Type B pancreatic cell (in vitro differentiated cells): Measurements from ENCODE around the gene GATB. TPM values are rescaled to one million over a fixed set of nuclear protein-coding genes. Genes with fewer than 3 reads are reported as not detected.
A peak's percentile ranks its signal among the peaks of the same experiment; 100 is the strongest.

Source experiments
- DNase-seq: peaks from one replicate; pipeline ENCODE4 v3.0.0; 2021; ENCODE audit warnings: mixed read lengths; ENCODE audit not compliant: unreplicated experiment; ENCODE audit errors: extremely low spot score
- H3K27ac Mint-ChIP-seq: 2 replicates; pipeline ENCODE4 v1.8.0; 2021; ENCODE audit warnings: mild to moderate bottlenecking, mixed read lengths
- H3K27me3 Mint-ChIP-seq: 2 replicates; pipeline ENCODE4 v1.8.0; 2021; ENCODE audit warnings: mixed read lengths
- H3K36me3 Mint-ChIP-seq: 2 replicates; pipeline ENCODE4 v1.8.0; 2021; ENCODE audit warnings: mixed read lengths
- H3K4me1 Mint-ChIP-seq: one replicate; pipeline ENCODE4 v1.8.0; 2021; ENCODE audit warnings: mixed read lengths; ENCODE audit not compliant: unreplicated experiment
- H3K4me3 Mint-ChIP-seq: 2 replicates; pipeline ENCODE4 v1.8.0; 2021; ENCODE audit warnings: mild to moderate bottlenecking, mixed read lengths
- H3K9me3 Mint-ChIP-seq: 2 replicates; pipeline ENCODE4 v1.8.0; 2021; ENCODE audit warnings: mixed read lengths
- total RNA-seq: library from RNA; stranded (reverse); gene quantifications from 2 replicates; pipeline ENCODE4 v1.2.1, GENCODE V29; 2021; ENCODE audit warnings: low replicate concordance
- TF ChIP-seq, protein P1 (sequence below): fragments of 200-600 bp; sonication (generic); conservative IDR thresholded peaks from 2 replicates; pipeline ENCODE4 v1.5.0; 2021; ENCODE audit warnings: antibody characterized with exemption, mild to moderate bottlenecking

Gene GATB
- total RNA-seq, 1 donor from 2014 or later: 22.9 TPM

DNA sequence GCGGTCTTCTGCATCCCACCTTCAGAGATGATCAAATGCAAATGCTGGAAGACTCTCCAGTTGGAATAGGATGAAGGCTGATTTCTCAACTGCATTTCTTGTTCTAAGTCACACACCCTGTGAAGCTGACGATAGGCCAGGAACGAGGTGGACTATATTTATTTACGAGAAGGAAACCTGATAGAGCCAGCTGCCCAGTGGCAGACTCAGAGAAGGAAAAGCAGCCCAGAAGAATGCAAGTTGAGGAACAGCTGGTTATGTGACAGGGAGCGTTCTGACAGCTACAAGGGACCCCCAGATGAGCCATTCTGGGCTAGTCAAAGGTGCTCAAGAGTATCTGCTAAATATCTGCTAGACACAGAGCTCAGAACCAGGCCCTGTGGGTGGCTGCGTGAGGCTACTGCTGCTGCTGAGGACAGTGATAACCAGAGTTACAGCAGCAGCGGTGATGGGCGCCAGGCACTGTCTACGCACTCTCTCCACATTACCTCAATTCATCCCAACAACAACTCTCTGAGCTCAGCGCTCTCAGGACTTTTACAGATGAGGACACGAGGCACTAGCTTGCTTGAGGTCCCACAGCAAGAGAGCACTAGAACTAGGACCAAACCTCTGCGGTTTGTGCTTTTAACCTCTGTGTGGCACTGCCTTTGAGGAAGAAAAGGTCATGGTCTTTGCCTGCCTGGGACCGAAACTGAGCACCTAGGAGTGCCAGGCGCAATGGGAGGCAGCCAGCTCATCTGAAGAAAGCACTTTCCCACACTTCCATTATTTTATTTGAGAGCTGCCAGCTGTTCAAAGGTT is 69.0 kb downstream of the GATB start:
- H3K27ac Mint-ChIP-seq: no peak overlapping the region
- peaks cover 16% of the 10 kb centered on the region for H3K36me3 Mint-ChIP-seq
- no peaks in the 10 kb centered on the region for H3K9me3 Mint-ChIP-seq
- no peak overlapping the region for H3K4me3 Mint-ChIP-seq
- no peak for DNase-seq
- H3K4me1 Mint-ChIP-seq: peaks cover 36% of the 10 kb centered on the region
- H3K27me3 Mint-ChIP-seq: peaks cover 2% of the 10 kb centered on the region
- TF ChIP-seq, protein P1, sequence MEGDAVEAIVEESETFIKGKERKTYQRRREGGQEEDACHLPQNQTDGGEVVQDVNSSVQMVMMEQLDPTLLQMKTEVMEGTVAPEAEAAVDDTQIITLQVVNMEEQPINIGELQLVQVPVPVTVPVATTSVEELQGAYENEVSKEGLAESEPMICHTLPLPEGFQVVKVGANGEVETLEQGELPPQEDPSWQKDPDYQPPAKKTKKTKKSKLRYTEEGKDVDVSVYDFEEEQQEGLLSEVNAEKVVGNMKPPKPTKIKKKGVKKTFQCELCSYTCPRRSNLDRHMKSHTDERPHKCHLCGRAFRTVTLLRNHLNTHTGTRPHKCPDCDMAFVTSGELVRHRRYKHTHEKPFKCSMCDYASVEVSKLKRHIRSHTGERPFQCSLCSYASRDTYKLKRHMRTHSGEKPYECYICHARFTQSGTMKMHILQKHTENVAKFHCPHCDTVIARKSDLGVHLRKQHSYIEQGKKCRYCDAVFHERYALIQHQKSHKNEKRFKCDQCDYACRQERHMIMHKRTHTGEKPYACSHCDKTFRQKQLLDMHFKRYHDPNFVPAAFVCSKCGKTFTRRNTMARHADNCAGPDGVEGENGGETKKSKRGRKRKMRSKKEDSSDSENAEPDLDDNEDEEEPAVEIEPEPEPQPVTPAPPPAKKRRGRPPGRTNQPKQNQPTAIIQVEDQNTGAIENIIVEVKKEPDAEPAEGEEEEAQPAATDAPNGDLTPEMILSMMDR: no peak

DNA sequence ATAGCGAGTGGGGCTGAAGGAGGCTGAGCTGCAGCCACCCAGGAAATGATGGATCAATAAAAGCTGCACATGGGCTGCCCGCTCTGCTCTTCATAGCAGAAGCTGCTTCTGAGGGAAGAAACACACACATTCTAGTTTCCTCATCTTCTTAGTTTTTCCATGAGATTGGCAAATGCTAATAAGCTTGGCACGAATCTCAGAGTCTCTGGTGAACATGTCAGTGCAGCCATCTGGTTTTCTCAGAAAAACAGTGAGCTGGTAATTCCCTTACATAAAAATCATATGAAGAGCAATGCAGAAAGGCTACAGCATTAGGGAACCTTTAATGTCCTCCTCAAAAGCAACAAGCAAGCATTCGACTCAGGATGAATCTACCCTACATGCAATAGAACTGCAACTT is 69.9 kb downstream of the GATB start:
- Mint-ChIP-seq H3K4me3 (no peak overlapping the region), H3K27ac (no peak overlapping the region), H3K36me3 (peaks cover 14% of the 10 kb centered on the region), H3K9me3 (no peaks in the 10 kb centered on the region), H3K27me3 (peaks cover 2% of the 10 kb centered on the region), H3K4me1 (peaks cover 39% of the 10 kb centered on the region)
- no peak for DNase-seq
- TF ChIP-seq, protein P1: no peak

DNA sequence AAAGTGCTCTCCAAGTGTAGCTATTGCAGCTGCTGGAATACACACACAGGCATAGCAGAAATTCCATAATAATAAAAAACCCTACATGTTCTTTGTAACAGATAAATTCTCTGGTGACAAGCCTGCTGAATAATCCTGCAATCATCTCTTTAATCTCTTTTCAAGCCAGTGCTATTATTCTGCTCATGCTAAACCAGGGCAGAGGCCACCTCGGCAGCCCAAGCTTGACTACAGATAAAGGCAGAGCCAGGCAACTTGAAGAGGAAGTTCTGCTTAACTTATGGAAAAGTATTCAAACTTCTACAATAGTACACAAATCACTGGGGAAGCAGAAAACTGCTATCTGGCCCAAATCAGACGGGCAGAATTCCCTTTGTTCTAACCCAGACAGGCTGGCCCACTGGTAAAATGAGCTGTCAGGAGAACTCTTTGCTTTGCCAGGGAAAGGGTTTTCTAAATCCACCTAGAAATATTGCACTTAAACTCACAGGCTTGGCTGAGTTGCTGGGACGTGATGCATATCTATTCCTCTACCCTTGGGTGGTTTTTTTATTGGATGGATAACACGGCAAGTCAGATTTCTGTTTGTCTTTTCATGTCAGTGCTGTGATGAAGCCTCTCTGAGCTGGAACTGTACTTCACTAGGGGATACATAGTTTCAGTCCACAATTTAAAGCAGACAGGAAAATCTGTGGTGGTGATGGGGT is 70.5 kb downstream of the GATB start:
- H3K27me3 Mint-ChIP-seq: peaks cover 2% of the 10 kb centered on the region
- peaks cover 39% of the 10 kb centered on the region for H3K4me1 Mint-ChIP-seq
- TF ChIP-seq, protein P1: no peak
- H3K27ac Mint-ChIP-seq: peak overlapping the region; percentile 56
- DNase-seq: no peak
- no peak overlapping the region for H3K4me3 Mint-ChIP-seq
- H3K9me3 Mint-ChIP-seq: no peaks in the 10 kb centered on the region
- peaks cover 14% of the 10 kb centered on the region for H3K36me3 Mint-ChIP-seq

DNA sequence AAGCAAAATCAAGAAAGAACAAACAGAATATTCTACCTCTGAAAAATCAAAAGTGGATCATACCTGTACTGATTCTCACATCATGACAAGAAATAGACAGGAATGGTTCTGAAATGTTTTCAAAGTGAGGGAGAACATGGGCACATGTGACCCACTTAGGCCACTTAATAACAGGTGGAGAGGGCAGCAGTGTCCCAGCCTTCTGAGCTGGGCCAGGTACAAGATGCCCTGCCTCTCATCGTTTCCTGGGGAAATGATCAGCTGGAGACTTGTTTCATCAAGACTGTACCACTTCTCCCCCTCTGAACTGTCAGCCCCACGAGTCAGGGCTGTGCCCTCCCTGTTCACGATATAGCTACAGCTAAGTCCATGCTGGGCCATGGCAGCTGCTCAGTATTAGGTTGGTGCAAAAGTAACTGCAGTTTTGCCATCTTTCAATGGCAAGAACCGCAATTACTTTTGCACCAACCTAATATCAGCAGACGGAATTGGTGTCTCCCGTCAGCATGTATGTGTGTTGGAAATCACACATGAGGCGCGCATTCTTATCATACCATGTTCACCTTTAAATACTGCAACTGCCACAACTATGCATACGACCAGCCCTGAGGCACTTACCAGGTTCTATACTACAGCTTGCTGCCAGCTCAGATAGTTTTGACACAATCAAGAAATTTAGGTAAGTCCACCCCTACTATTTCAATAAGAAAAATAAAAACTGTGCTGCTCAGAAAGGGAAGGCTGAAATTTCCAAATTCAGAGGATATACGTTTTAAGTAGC is 71.4 kb downstream of the GATB start:
- TF ChIP-seq, protein P1: no peak
- no peak overlapping the region for H3K4me3 Mint-ChIP-seq
- no peaks in the 10 kb centered on the region for H3K9me3 Mint-ChIP-seq
- DNase-seq: no peak
- peak overlapping the region; percentile 56 for H3K27ac Mint-ChIP-seq
- H3K4me1 Mint-ChIP-seq: peaks cover 39% of the 10 kb centered on the region
- H3K36me3 Mint-ChIP-seq: peaks cover 14% of the 10 kb centered on the region
- H3K27me3 Mint-ChIP-seq: peaks cover 2% of the 10 kb centered on the region

DNA sequence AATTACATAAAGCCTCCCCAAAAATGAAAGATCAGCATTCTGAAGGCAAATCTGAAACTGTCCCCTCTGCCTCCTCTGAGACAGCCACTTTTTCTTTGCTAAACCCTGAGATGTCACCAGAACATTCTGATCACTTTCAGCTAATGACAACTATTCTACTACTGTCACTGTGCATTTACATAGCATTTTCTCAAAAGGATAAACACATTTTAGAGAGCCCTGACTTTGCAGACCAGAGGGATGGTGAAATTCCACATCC is 72.1 kb downstream of the GATB start:
- no peak for DNase-seq
- peaks cover 39% of the 10 kb centered on the region for H3K4me1 Mint-ChIP-seq
- no peak overlapping the region for H3K27ac Mint-ChIP-seq
- TF ChIP-seq, protein P1: no peak
- no peak overlapping the region for H3K4me3 Mint-ChIP-seq
- peaks cover 2% of the 10 kb centered on the region for H3K27me3 Mint-ChIP-seq
- peaks cover 19% of the 10 kb centered on the region for H3K36me3 Mint-ChIP-seq
- no peaks in the 10 kb centered on the region for H3K9me3 Mint-ChIP-seq
